Liver (tissue), 9 donors: ENCODE results near the gene GLT1D1. TPM values are rescaled to one million over a fixed set of nuclear protein-coding genes. Genes with fewer than 3 reads are reported as not detected.
A peak's percentile ranks its signal among the peaks of the same experiment; 100 is the strongest.

ENCODE experiments used
- DNase-seq: peaks from one replicate; pipeline ENCODE4 v3.0.0-alpha.2; 2017; ENCODE audit warnings: low spot score
- H3K27ac ChIP-seq, 2 donors: one replicate each; pipeline ENCODE4 v1.7.0; 2013; ENCODE audit warnings: inconsistent platforms in 2 of 2, low read length in 2 of 2, control low read depth in 1 of 2, low read depth in 1 of 2, mild to moderate bottlenecking in 1 of 2
- H3K27me3 ChIP-seq, 4 donors: one replicate each; pipeline versions ENCODE4 v1.6.1 to v1.7.0; 2013; ENCODE audit warnings: low read length in 3 of 4, inconsistent platforms in 1 of 4, mild to moderate bottlenecking in 1 of 4, moderate library complexity in 1 of 4; ENCODE audit not compliant: control insufficient read depth in 4 of 4, insufficient read depth in 4 of 4
- H3K36me3 ChIP-seq, 4 donors: one replicate each; pipeline versions ENCODE4 v1.6.1 to v1.7.0; 2013; ENCODE audit warnings: low read length in 3 of 4, mild to moderate bottlenecking in 3 of 4, low read depth in 1 of 4, moderate library complexity in 1 of 4; ENCODE audit not compliant: control insufficient read depth in 4 of 4, insufficient read depth in 3 of 4
- H3K4me1 ChIP-seq, 4 donors: one replicate each; pipeline versions ENCODE4 v1.6.1 to v1.7.0; 2013; ENCODE audit warnings: low read length in 3 of 4, mild to moderate bottlenecking in 3 of 4, moderate library complexity in 1 of 4; ENCODE audit not compliant: control insufficient read depth in 4 of 4, insufficient read depth in 4 of 4
- H3K4me3 ChIP-seq, 3 donors: one replicate each; pipeline versions ENCODE4 v1.6.1 to v1.7.0; 2013; ENCODE audit warnings: low read length in 3 of 3, control low read depth in 1 of 3, low read depth in 1 of 3, mild to moderate bottlenecking in 1 of 3
- H3K9ac ChIP-seq, 2 donors: one replicate each; pipeline ENCODE4 v1.7.0; 2013; ENCODE audit warnings: low read length in 2 of 2, mild to moderate bottlenecking in 2 of 2, moderate library complexity in 2 of 2, control low read depth in 1 of 2, low read depth in 1 of 2
- H3K9me3 ChIP-seq, 4 donors: one replicate each; pipeline versions ENCODE4 v1.6.1 to v1.7.0; 2013; ENCODE audit warnings: low read length in 3 of 4; ENCODE audit not compliant: control insufficient read depth in 4 of 4
- CTCF ChIP-seq: fragments of 150-350 bp; IDR thresholded peaks from 2 replicates; pipeline ENCODE4 v1.5.1; 2017; ENCODE audit warnings: improper control_type of control experiment, low read depth, low read length; ENCODE audit not compliant: missing input control
- EGR1 ChIP-seq, 2 donors: IDR thresholded peaks; 2 replicates each; pipeline ENCODE4 v1.6.1; 2016 to 2018; ENCODE audit warnings: antibody characterized with exemption in 2 of 2, low read depth in 2 of 2
- FOXA1 ChIP-seq: IDR thresholded peaks from 2 replicates; pipeline ENCODE4 v1.6.1; 2016; ENCODE audit warnings: antibody characterized with exemption
- FOXA2 ChIP-seq: IDR thresholded peaks from 2 replicates; pipeline ENCODE4 v1.6.1; 2016; ENCODE audit warnings: antibody characterized with exemption
- GABPA ChIP-seq, 2 donors: IDR thresholded peaks in 1 of 2; conservative IDR thresholded peaks in 1 of 2; 2 replicates each; pipeline ENCODE4 v1.6.1; 2016; ENCODE audit warnings: antibody characterized with exemption in 2 of 2, mild to moderate bottlenecking in 1 of 2, moderate library complexity in 1 of 2
- HNF4A ChIP-seq, 2 donors: conservative IDR thresholded peaks; 2 replicates each; pipeline ENCODE4 v1.6.1; 2016; ENCODE audit warnings: antibody characterized with exemption in 2 of 2, mild to moderate bottlenecking in 2 of 2
- HNF4G ChIP-seq: IDR thresholded peaks from 2 replicates; pipeline ENCODE4 v1.6.1; 2016; ENCODE audit warnings: antibody characterized with exemption
- JUND ChIP-seq, 2 donors: IDR thresholded peaks; 2 replicates each; pipeline ENCODE4 v1.6.1; 2016; ENCODE audit warnings: antibody characterized with exemption in 2 of 2
- NR2F2 ChIP-seq: IDR thresholded peaks from 2 replicates; pipeline ENCODE4 v1.6.1; 2016; ENCODE audit warnings: antibody characterized with exemption
- RAD21 ChIP-seq, 2 donors: IDR thresholded peaks; 2 replicates each; pipeline ENCODE4 v1.6.1; 2016; ENCODE audit warnings: antibody characterized with exemption in 2 of 2, mild to moderate bottlenecking in 2 of 2
- REST ChIP-seq: IDR thresholded peaks from 2 replicates; pipeline ENCODE4 v1.6.1; 2016; ENCODE audit warnings: antibody characterized with exemption, mild to moderate bottlenecking
- RXRA ChIP-seq, 2 donors: IDR thresholded peaks; 2 replicates each; pipeline ENCODE4 v1.6.1; 2017 to 2018; ENCODE audit warnings: antibody characterized with exemption in 2 of 2, mild to moderate bottlenecking in 1 of 2
- SP1 ChIP-seq: IDR thresholded peaks from 2 replicates; pipeline ENCODE4 v1.6.1; 2018; ENCODE audit warnings: antibody characterized with exemption, mild to moderate bottlenecking
- TAF1 ChIP-seq: conservative IDR thresholded peaks from 2 replicates; pipeline ENCODE4 v1.6.1; 2016; ENCODE audit warnings: antibody characterized with exemption, mild to moderate bottlenecking
- YY1 ChIP-seq: IDR thresholded peaks from 2 replicates; pipeline ENCODE4 v1.6.1; 2016; ENCODE audit warnings: antibody characterized with exemption, mild to moderate bottlenecking
- WGBS: extraction: QIAGEN DNeasy Blood & Tissue Kit; methylation state at CpG from one replicate; pipeline ENCODE4 v1.1.7; 2013; 5-methylcytosine and 5-hydroxymethylcytosine counted together
- polyA plus RNA-seq, 2 donors: library from polyadenylated mRNA; stranded (reverse) in 1 of 2; unstranded in 1 of 2; fragments of 200-250 nt in 1 of 2; fragments of >200 nt in 1 of 2; fragmentation: Nextera tagmentation in 1 of 2; extraction: Ambion mirVana in 1 of 2; gene quantifications; one replicate each; pipeline versions ENCODE4 v1.2.1 to v1.2.3, GENCODE V29; 2013 to 2015
- total RNA-seq, 2 donors: library from RNA; depleted of rRNA; stranded (reverse); fragments of >200 nt; gene quantifications; one replicate each; pipeline ENCODE4 v1.2.3, GENCODE V29; 2014
- TF ChIP-seq, protein P1 (sequence below): IDR thresholded peaks from 2 replicates; pipeline ENCODE4 v1.6.1; 2016; ENCODE audit warnings: antibody characterized with exemption
- TF ChIP-seq, protein P2 (sequence below): IDR thresholded peaks from 2 replicates; pipeline ENCODE4 v1.6.1; 2016; ENCODE audit warnings: antibody characterized with exemption
- TF ChIP-seq, protein P3 (sequence below): IDR thresholded peaks from 2 replicates; pipeline ENCODE4 v1.6.1; 2016; ENCODE audit warnings: antibody characterized with exemption
- donor health status: healthy.
- donor health status: healthy.
- donor health status: healthy.
- donor health status: healthy.
- donor health status: healthy.

The GLT1D1 gene
- total and polyA plus RNA-seq, 4 donors = 10.4 to 17.7 (median 13.9) TPM

DNA sequence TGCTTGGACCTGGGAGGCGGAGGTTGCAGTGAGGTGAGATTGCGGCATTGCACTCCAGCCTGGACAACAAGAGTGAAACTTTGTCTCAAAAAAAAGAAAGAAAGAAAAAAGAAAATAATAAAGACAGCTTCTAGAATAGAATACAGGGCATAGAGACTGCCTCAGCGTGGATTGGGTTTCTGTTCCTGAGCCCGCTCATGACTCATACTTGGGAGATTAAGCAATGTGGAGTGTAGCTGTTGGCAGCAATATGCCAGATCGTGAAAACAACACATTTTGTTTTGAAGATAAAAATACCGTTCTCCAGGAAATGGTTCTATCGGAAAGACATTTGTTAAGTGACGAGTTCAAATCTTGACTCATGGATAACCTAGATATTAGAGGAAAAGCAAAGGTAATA is 67.2 kb downstream of the GLT1D1 start:
- Histone ChIP-seq H3K27ac (peak overlapping the region; percentile 80 to 82), H3K4me1 (no peaks in the 10 kb centered on the region), H3K4me3 (no peak overlapping the region), H3K9me3 (no peaks in the 10 kb centered on the region), H3K27me3 (no peaks in the 10 kb centered on the region), H3K9ac (peak overlapping the region in 1 of 2 donors; percentile 3), H3K36me3 (no peaks in the 10 kb centered on the region)
- TF ChIP-seq JUND (IDR thresholded peaks at IDR 0.05) (peak; percentile 99), HNF4G (no peak), NR2F2 (no peak), FOXA2 (no peak), YY1 (peak; percentile 32), EGR1 (IDR thresholded peaks at IDR 0.05; ENCODE audit: low read depth in 2 of 2) (no peak), REST (no peak), RAD21 (IDR thresholded peaks at IDR 0.05) (peak; percentile 45 to 64), FOXA1 (peak; percentile 12), RXRA (IDR thresholded peaks at IDR 0.05) (peak in 1 of 2 donors; percentile 46), HNF4A (conservative IDR thresholded peaks at IDR 0.05) (peak; percentile 31 to 46), TAF1 (no peak), CTCF (no peak), GABPA (IDR thresholded peaks at IDR 0.05 in 1 of 2, conservative IDR thresholded peaks at IDR 0.05 in 1 of 2) (no peak), SP1 (peak; percentile 48)
- TF ChIP-seq, protein P1, sequence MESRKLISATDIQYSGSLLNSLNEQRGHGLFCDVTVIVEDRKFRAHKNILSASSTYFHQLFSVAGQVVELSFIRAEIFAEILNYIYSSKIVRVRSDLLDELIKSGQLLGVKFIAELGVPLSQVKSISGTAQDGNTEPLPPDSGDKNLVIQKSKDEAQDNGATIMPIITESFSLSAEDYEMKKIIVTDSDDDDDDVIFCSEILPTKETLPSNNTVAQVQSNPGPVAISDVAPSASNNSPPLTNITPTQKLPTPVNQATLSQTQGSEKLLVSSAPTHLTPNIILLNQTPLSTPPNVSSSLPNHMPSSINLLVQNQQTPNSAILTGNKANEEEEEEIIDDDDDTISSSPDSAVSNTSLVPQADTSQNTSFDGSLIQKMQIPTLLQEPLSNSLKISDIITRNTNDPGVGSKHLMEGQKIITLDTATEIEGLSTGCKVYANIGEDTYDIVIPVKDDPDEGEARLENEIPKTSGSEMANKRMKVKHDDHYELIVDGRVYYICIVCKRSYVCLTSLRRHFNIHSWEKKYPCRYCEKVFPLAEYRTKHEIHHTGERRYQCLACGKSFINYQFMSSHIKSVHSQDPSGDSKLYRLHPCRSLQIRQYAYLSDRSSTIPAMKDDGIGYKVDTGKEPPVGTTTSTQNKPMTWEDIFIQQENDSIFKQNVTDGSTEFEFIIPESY = peak; percentile 24
- TF ChIP-seq, protein P2, sequence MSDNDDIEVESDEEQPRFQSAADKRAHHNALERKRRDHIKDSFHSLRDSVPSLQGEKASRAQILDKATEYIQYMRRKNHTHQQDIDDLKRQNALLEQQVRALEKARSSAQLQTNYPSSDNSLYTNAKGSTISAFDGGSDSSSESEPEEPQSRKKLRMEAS = peak; percentile 29
- TF ChIP-seq, protein P3, sequence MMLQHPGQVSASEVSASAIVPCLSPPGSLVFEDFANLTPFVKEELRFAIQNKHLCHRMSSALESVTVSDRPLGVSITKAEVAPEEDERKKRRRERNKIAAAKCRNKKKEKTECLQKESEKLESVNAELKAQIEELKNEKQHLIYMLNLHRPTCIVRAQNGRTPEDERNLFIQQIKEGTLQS = peak; percentile 96
- WGBS = 42% methylated on average over 8 of the region's 8 CpGs
- no peak for DNase-seq
